ENCODE data around the gene CECR2. TPM values are rescaled to one million over a fixed set of nuclear protein-coding genes. Genes with fewer than 3 reads are reported as not detected.

The CECR2 gene
- total RNA-seq, 1 experiment from 2014 or later = 154 TPM

DNA sequence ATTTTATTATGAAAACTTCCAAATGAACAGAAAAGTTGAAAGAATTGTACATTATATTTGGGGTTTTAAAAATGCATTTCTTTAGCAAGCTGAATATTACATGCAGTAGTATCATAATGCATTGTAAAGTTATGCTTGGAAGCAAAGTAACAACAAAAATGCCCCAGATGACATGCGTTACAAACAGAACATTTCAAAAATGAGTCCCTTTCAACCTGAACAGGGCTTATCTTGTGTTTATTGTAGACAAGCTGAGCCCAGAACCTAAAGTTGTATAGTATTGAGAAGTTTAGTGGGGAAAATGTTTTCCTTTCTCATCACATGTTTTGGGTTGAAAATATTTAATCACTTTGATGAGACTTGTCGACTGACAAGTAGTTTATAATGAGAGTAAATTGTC, 68.8 kb downstream of the CECR2 start:
- H4K91ac ChIP-seq (ENCODE audit: insufficient read length, low read depth, low read length) = no peak overlapping the region
- no peak overlapping the region for H2AK5ac ChIP-seq (ENCODE audit: insufficient read length, low read length)
- no peak overlapping the region for H3K27ac ChIP-seq (ENCODE audit: insufficient read length, low read depth, low read length)
- no peak overlapping the region for H3K18ac ChIP-seq (ENCODE audit: insufficient read length, low read depth, low read length)
- H3K4me1 Mint-ChIP-seq = peaks cover 69 to 92% of the 10 kb centered on the region in 2 experiments
- no peak overlapping the region for H3T11ph ChIP-seq (ENCODE audit: low read length)
- H3K23me2 ChIP-seq (ENCODE audit: insufficient read length, low read depth, low read length, poor library complexity, severe bottlenecking) = no peaks in the 10 kb centered on the region
- no peak overlapping the region for H2BK120ac ChIP-seq (ENCODE audit: low read depth, low read length, poor library complexity, severe bottlenecking)
- TF ChIP-seq, protein P1, sequence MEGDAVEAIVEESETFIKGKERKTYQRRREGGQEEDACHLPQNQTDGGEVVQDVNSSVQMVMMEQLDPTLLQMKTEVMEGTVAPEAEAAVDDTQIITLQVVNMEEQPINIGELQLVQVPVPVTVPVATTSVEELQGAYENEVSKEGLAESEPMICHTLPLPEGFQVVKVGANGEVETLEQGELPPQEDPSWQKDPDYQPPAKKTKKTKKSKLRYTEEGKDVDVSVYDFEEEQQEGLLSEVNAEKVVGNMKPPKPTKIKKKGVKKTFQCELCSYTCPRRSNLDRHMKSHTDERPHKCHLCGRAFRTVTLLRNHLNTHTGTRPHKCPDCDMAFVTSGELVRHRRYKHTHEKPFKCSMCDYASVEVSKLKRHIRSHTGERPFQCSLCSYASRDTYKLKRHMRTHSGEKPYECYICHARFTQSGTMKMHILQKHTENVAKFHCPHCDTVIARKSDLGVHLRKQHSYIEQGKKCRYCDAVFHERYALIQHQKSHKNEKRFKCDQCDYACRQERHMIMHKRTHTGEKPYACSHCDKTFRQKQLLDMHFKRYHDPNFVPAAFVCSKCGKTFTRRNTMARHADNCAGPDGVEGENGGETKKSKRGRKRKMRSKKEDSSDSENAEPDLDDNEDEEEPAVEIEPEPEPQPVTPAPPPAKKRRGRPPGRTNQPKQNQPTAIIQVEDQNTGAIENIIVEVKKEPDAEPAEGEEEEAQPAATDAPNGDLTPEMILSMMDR (conservative IDR thresholded peaks at IDR 0.05) = no peak
- H3K9ac ChIP-seq (ENCODE audit: extremely low read depth, insufficient read length, low read length) = no peak overlapping the region
- no peak overlapping the region for H3K23ac ChIP-seq (ENCODE audit: insufficient read length, low read depth, low read length)
- peaks cover 14% of the 10 kb centered on the region for H3K79me1 ChIP-seq (ENCODE audit: insufficient read depth, low read depth, low read length, poor library complexity, severe bottlenecking)
- no peaks in the 10 kb centered on the region for H4K20me1 ChIP-seq (ENCODE audit: control insufficient read depth, insufficient read depth, insufficient read length)
- H2BK12ac ChIP-seq (ENCODE audit: insufficient read length, low read depth, low read length) = no peak overlapping the region
- no peak overlapping the region for H2BK5ac ChIP-seq (ENCODE audit: insufficient read length, low read length)
- H3K4me2 ChIP-seq (ENCODE audit: insufficient read depth, insufficient read length, low read length) = no peak overlapping the region
- no peak overlapping the region for H4K8ac ChIP-seq (replicated peaks; ENCODE audit: insufficient read length, low read depth, low read length)
- no peak overlapping the region for H4K5ac ChIP-seq (ENCODE audit: insufficient read length, low read depth, low read length)
- no peaks in the 10 kb centered on the region for H3K9me3 Mint-ChIP-seq
- H2AFZ ChIP-seq (ENCODE audit: low read length) = no peak overlapping the region
- no peak for DNase-seq
- no peak overlapping the region for H3K4me3 Mint-ChIP-seq
- no CpG with 5 or more reads among the region's 2 CpGs for WGBS (ENCODE audit: extremely low coverage, insufficient read length, low lambda C conversion rate)
- no peak overlapping the region for H3K14ac ChIP-seq (ENCODE audit: insufficient read depth, low read length)
- H3K4me1 ChIP-seq (ENCODE audit: insufficient read depth, low read length) = peaks cover 7% of the 10 kb centered on the region
- H3K56ac ChIP-seq (ENCODE audit: insufficient read length, low read depth, low read length) = no peak overlapping the region
- H3K36me3 Mint-ChIP-seq (ENCODE audit: insufficient read depth in 1 of 3, low read depth in 3 of 3) = peaks cover 0 to 5% (median 5%) of the 10 kb centered on the region in 3 experiments; a peak in 1 of 7 replicates
- no peaks in the 10 kb centered on the region for H3K27me3 Mint-ChIP-seq (ENCODE audit: low read depth)
- H3K4ac ChIP-seq (ENCODE audit: low read depth, low read length) = no peak overlapping the region
- no peaks in the 10 kb centered on the region for H3K9me3 ChIP-seq (ENCODE audit: control insufficient read depth, low read depth, low read length)
- peaks cover 49% of the 10 kb centered on the region; the same call in 1 of the 2 replicates for H3K79me2 ChIP-seq (ENCODE audit: insufficient read depth, low read length)
- H3K27ac Mint-ChIP-seq = no peak overlapping the region
- no peak overlapping the region for H2BK15ac ChIP-seq (ENCODE audit: low read depth, low read length)
- H3K27me3 ChIP-seq (ENCODE audit: insufficient read depth, low read length) = no peaks in the 10 kb centered on the region
- no peak overlapping the region for H2BK20ac ChIP-seq (ENCODE audit: low read depth, low read length, poor library complexity, severe bottlenecking)
